Mesendoderm (in vitro differentiated cells): ENCODE data around the gene MPV17L.
"Not testable (repeated sequence)": the region's sequence is repeated elsewhere in the genome, so short reads cannot be mapped to it uniquely, and the experiment has no call there.

Source experiments
- DNase-seq: peaks from one replicate; pipeline ENCODE4 v3.0.0; 2013
- H2AK5ac ChIP-seq: 2 replicates; pipeline ENCODE4 v1.6.1; 2013; ENCODE audit warnings: low read length, inconsistent platforms
- H2BK120ac ChIP-seq: 2 replicates; pipeline ENCODE4 v1.6.1; 2013; ENCODE audit warnings: low read depth, mild to moderate bottlenecking, low read length, moderate library complexity, mixed read lengths
- H2BK15ac ChIP-seq: replicated peaks from 2 replicates; pipeline ENCODE4 v1.6.1; 2013; ENCODE audit warnings: low read depth, mild to moderate bottlenecking, moderate library complexity
- H2BK5ac ChIP-seq: 2 replicates; pipeline ENCODE4 v1.6.1; 2013; ENCODE audit warnings: low read length, inconsistent platforms
- H3K18ac ChIP-seq: 2 replicates; pipeline ENCODE4 v1.6.1; 2013; ENCODE audit warnings: mild to moderate bottlenecking, low read length, mixed read lengths
- H3K23ac ChIP-seq: one replicate; pipeline ENCODE4 v1.6.1; 2013; ENCODE audit warnings: low read length
- H3K27ac ChIP-seq: 2 replicates; pipeline ENCODE4 v1.5.1; 2013; ENCODE audit warnings: low read depth, mild to moderate bottlenecking, inconsistent platforms, low read length, moderate library complexity
- H3K27me3 ChIP-seq: 2 replicates; pipeline ENCODE4 v1.6.1; 2013; ENCODE audit warnings: low read length, control low read depth, mild to moderate bottlenecking, inconsistent platforms; ENCODE audit not compliant: insufficient read depth, poor library complexity
- H3K36me3 ChIP-seq: 2 replicates; pipeline ENCODE4 v1.6.1; 2013; ENCODE audit warnings: low read length, inconsistent platforms; ENCODE audit not compliant: control insufficient read depth, insufficient read depth
- H3K4ac ChIP-seq: one replicate; pipeline ENCODE4 v1.6.1; 2013; ENCODE audit warnings: low read depth, mild to moderate bottlenecking, low read length, moderate library complexity
- H3K4me1 ChIP-seq: 2 replicates; pipeline ENCODE4 v1.6.1; 2013; ENCODE audit warnings: low read depth, low read length, inconsistent platforms; ENCODE audit not compliant: control insufficient read depth
- H3K4me2 ChIP-seq: 2 replicates; pipeline ENCODE4 v1.6.1; 2013; ENCODE audit warnings: low read length
- H3K4me3 ChIP-seq: 2 replicates; pipeline ENCODE4 v1.5.1; 2013; ENCODE audit warnings: mild to moderate bottlenecking, low read length
- H3K56ac ChIP-seq: one replicate; pipeline ENCODE4 v1.6.1; 2013; ENCODE audit warnings: low read length
- H3K79me1 ChIP-seq: 2 replicates; pipeline ENCODE4 v1.6.1; 2013; ENCODE audit warnings: low read length, inconsistent platforms
- H3K79me2 ChIP-seq: 2 replicates; pipeline ENCODE4 v1.6.1; 2013; ENCODE audit warnings: mild to moderate bottlenecking, low read length; ENCODE audit not compliant: control insufficient read depth, insufficient read depth
- H3K9ac ChIP-seq: 2 replicates; pipeline ENCODE4 v1.6.1; 2013; ENCODE audit warnings: low read length, inconsistent platforms
- H4K5ac ChIP-seq: one replicate; pipeline ENCODE4 v1.6.1; 2013; ENCODE audit warnings: low read length
- H4K8ac ChIP-seq: one replicate; pipeline ENCODE4 v1.6.1; 2013; ENCODE audit warnings: low read depth, mild to moderate bottlenecking, control low read depth, low read length, moderate library complexity
- WGBS: extraction: QIAGEN DNeasy Blood & Tissue Kit; methylation state at CpG from one replicate; pipeline ENCODE4 v1.1.7; 2013; ENCODE audit warnings: low lambda C conversion rate, missing lambda C conversion rate; ENCODE audit not compliant: insufficient coverage; ENCODE audit errors: extremely low coverage; 5-methylcytosine and 5-hydroxymethylcytosine counted together

Gene MPV17L

DNA sequence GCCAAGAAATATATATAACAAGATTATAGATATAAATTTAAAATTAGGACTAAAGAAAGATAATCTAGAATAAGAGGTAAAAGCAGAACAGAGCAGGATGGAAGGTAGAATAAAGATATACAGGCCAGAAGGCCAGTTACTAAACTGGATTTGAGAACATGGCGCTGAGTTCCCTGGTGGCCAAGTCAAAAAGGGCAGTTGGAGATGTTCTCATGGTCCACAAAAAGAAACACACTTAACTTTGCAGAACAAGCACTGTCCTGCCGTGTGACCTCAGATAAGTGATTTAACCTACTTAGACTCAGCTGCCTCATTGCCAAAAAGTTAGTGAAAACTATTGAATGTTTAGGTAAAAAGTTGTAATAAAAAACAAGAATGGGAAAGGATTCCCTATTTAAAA lies 40.7 kb upstream of the MPV17L start:
- not testable (repeated sequence) for H3K23ac ChIP-seq, H2AK5ac ChIP-seq, H3K4me3 ChIP-seq, H4K8ac ChIP-seq, H3K4ac ChIP-seq, H2BK5ac ChIP-seq, H3K27ac ChIP-seq, H3K36me3 ChIP-seq, DNase-seq, H4K5ac ChIP-seq, H3K18ac ChIP-seq, H3K56ac ChIP-seq, H3K4me1 ChIP-seq, H3K9ac ChIP-seq, H2BK15ac ChIP-seq, H3K79me2 ChIP-seq, H3K27me3 ChIP-seq, H3K79me1 ChIP-seq, H2BK120ac ChIP-seq, H3K4me2 ChIP-seq
- no CpG with 5 or more reads among the region's 2 CpGs for WGBS

DNA sequence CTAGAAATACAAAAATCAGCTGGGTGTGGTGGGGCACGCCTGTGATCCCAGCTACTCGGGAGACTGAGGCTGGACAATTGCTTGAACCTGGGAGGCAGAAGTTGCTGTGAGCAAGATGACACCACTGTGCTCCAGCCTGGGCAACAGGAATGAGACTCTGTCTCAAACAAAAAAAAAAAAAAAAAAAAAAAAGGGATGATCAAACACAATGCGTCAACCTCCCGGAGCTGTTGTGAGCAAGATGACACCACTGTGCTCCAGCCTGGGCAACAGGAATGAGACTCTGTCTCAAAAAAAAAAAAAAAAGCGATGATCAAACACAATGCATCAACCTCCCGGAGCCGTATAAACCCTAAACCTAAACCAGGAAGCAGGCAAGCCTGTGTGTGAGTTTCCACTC lies 38.1 kb upstream of the MPV17L start:
- not testable (repeated sequence) for H3K27me3 ChIP-seq, H3K27ac ChIP-seq, H3K4me2 ChIP-seq, H2BK5ac ChIP-seq, H3K23ac ChIP-seq, H4K8ac ChIP-seq, H3K4ac ChIP-seq, H3K79me1 ChIP-seq, H3K18ac ChIP-seq, H2BK15ac ChIP-seq, H3K4me3 ChIP-seq, H3K9ac ChIP-seq, H3K79me2 ChIP-seq, H3K56ac ChIP-seq, H4K5ac ChIP-seq, H2BK120ac ChIP-seq, H3K4me1 ChIP-seq, DNase-seq, H3K36me3 ChIP-seq, H2AK5ac ChIP-seq
- no CpG with 5 or more reads among the region's 7 CpGs for WGBS

DNA sequence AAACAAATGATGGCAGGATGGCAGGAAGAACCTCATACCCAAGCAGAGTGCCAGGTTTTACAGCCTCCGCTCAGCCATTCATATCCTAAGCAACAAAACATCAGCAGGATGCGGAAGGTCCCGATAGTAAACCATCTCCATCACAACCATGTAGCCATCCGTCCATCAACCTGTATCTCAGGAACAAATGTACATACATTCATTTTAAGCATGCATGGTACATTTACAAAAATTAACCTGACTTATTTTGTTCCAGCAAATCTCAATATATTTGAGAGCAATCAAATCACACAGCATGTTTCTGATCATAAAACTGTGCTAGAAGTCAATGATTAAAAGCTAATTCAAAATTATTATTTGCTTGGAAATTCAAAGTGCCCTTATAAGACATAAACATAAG lies 17.4 kb upstream of the MPV17L start, which contains the start of gene NPIPA5:
TSS of gene NPIPA5 (minus strand) at position 101 of the 400 bp plus-strand sequence. CDS start at position 101, 0 bp downstream.
- not testable (repeated sequence) for H2BK15ac ChIP-seq, H3K4me2 ChIP-seq, H3K79me1 ChIP-seq, H2BK120ac ChIP-seq, H2BK5ac ChIP-seq, H3K27ac ChIP-seq, H3K9ac ChIP-seq, H3K36me3 ChIP-seq, H3K4ac ChIP-seq, H3K18ac ChIP-seq, H3K4me3 ChIP-seq, H3K4me1 ChIP-seq, DNase-seq, H3K27me3 ChIP-seq, H3K23ac ChIP-seq, H4K8ac ChIP-seq, H3K56ac ChIP-seq, H2AK5ac ChIP-seq, H3K79me2 ChIP-seq, H4K5ac ChIP-seq
- no CpG with 5 or more reads among the region's 4 CpGs for WGBS

DNA sequence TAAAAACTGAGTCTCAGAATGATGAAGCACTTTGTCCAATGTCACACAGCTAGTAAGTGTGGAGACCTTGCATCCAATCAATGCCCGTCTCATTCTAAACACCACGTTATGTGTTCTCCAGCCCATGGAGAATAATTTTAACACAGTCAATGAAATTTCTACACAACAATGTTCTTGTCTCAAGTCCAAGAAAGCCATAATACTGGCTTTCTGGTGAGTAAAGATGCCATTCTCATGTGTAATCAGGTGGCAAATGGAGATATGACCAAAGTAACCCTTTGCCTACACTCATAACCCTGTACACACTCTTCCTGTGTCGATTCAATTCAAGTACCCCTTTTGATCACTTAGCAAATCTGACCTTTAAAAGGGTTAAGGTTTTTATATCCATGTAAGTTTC lies 12.7 kb upstream of the MPV17L start:
- not testable (repeated sequence) for H3K18ac ChIP-seq, H3K4me2 ChIP-seq, H4K8ac ChIP-seq, H2BK5ac ChIP-seq, H3K4me1 ChIP-seq, H3K56ac ChIP-seq, H2BK120ac ChIP-seq, H3K9ac ChIP-seq, H2AK5ac ChIP-seq, H3K4me3 ChIP-seq, H3K27me3 ChIP-seq, H3K4ac ChIP-seq, H3K27ac ChIP-seq, H3K79me2 ChIP-seq, H2BK15ac ChIP-seq, H4K5ac ChIP-seq, H3K79me1 ChIP-seq, H3K36me3 ChIP-seq, H3K23ac ChIP-seq, DNase-seq
- WGBS = no CpG with 5 or more reads among the region's 3 CpGs

DNA sequence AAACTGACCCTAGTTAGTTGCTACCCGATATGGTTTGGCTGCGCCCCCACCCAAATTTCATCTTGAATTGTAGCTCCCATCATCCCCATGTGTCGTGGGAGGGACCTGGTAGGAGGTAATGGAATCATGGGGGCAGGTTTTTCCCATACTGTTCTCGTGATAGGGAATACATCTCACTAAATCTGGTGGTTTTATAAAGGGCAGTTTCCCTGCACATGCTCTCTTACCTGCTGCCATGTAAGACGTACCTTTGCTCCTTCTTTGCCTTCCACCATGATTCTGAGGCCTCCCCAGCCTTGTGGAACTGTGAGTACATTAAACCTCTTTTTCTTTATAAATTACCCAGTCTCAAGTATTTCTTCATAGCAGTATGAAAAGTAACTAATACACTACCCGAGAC lies 7.5 kb upstream of the MPV17L start:
- H3K4ac ChIP-seq, H4K5ac ChIP-seq, H3K23ac ChIP-seq, H3K79me1 ChIP-seq, H3K4me1 ChIP-seq, H3K27me3 ChIP-seq, H4K8ac ChIP-seq, H3K36me3 ChIP-seq, H3K56ac ChIP-seq, H2BK15ac ChIP-seq, DNase-seq, H3K27ac ChIP-seq, H3K18ac ChIP-seq, H2AK5ac ChIP-seq, H3K4me2 ChIP-seq, H2BK5ac ChIP-seq, H2BK120ac ChIP-seq, H3K4me3 ChIP-seq, H3K79me2 ChIP-seq, H3K9ac ChIP-seq: not testable (repeated sequence)
- no CpG with 5 or more reads among the region's 6 CpGs for WGBS

DNA sequence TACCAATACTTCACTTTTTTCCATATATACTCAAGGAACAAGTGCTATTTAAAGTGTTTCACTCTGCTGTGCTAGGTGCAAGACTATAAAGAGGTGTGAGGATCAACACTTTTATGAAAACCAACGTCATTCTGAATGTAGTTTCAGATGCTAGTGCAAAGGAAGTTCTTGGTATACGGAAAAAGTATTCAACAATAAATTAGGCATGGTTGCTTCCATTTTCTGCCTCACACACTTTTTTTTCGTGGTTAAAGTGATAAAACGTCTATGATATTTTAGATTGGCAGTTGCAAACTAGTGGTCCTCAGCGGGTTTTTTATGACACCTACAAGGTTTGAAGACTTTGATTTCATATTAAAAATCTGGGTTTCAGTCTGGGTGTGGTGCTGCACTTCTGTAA lies 5.6 kb upstream of the MPV17L start:
- H3K36me3 ChIP-seq, H3K79me2 ChIP-seq, H2BK5ac ChIP-seq, H2AK5ac ChIP-seq, H4K8ac ChIP-seq, H3K4ac ChIP-seq, DNase-seq, H3K79me1 ChIP-seq, H3K27me3 ChIP-seq, H3K56ac ChIP-seq, H2BK120ac ChIP-seq, H3K4me3 ChIP-seq, H3K9ac ChIP-seq, H3K27ac ChIP-seq, H2BK15ac ChIP-seq, H3K4me1 ChIP-seq, H3K18ac ChIP-seq, H3K23ac ChIP-seq, H3K4me2 ChIP-seq, H4K5ac ChIP-seq: not testable (repeated sequence)
- no CpG with 5 or more reads among the region's 5 CpGs for WGBS
